NK-92 treated with Interleukin-12 subunit alpha and Interleukin-12 subunit beta, amount 100 ng/mL, for 24 hours (cell line): ENCODE results near the gene ATP2A2.

Experiments
- DNase-seq: peaks from one replicate; lab custom pipeline; 2025; lab: John Stamatoyannopoulos, UW

ATP2A2 gene

GRCh38 chr12:110262442-110263388, 18.3 kb upstream of the ATP2A2 start:
- DNase-seq, result no peak

- no peak for DNase-seq
Measured at GRCh38 chr12:110266381-110266960, 14.6 kb upstream of the ATP2A2 start.

GRCh38 chr12:110266980-110267620, 13.9 kb upstream of the ATP2A2 start:
- DNase-seq, result no peak

GRCh38 chr12:110269622-110270124, 11.4 kb upstream of the ATP2A2 start:
- no peak for DNase-seq

- no peak for DNase-seq
Measured at GRCh38 chr12:110270125-110270962, 10.7 kb upstream of the ATP2A2 start.

GRCh38 chr12:110271015-110271414, 10.0 kb upstream of the ATP2A2 start:
- no peak for DNase-seq

- DNase-seq, result no peak
Measured at GRCh38 chr12:110277530-110278254, 3.4 kb upstream of the ATP2A2 start.

GRCh38 chr12:110278255-110278536, 2.9 kb upstream of the ATP2A2 start:
- DNase-seq, result no peak

- no peak for DNase-seq
Measured at GRCh38 chr12:110279566-110280375, 1.3 kb upstream of the ATP2A2 start.

- no peak for DNase-seq
Measured at GRCh38 chr12:110280392-110280778, 662 bp upstream of the ATP2A2 start.

GRCh38 chr12:110281549-110282299, 677 bp downstream of the ATP2A2 start:
- DNase-seq, result peak; percentile 76

- no peak for DNase-seq
Measured at GRCh38 chr12:110282300-110282860, 1.3 kb downstream of the ATP2A2 start.

- no peak for DNase-seq
Measured at GRCh38 chr12:110282956-110283817, 2.1 kb downstream of the ATP2A2 start.

GRCh38 chr12:110284597-110284996, 3.5 kb downstream of the ATP2A2 start:
- DNase-seq, result no peak

GRCh38 chr12:110286623-110287022, 5.6 kb downstream of the ATP2A2 start:
- no peak for DNase-seq

- no peak for DNase-seq
Measured at GRCh38 chr12:110287986-110288385, 6.9 kb downstream of the ATP2A2 start.

GRCh38 chr12:110289044-110289710, 8.1 kb downstream of the ATP2A2 start:
- no peak for DNase-seq

- no peak for DNase-seq
Measured at GRCh38 chr12:110289711-110290078, 8.6 kb downstream of the ATP2A2 start.
